ENCODE measurements around the gene COPG1.

The COPG1 gene

DNA sequence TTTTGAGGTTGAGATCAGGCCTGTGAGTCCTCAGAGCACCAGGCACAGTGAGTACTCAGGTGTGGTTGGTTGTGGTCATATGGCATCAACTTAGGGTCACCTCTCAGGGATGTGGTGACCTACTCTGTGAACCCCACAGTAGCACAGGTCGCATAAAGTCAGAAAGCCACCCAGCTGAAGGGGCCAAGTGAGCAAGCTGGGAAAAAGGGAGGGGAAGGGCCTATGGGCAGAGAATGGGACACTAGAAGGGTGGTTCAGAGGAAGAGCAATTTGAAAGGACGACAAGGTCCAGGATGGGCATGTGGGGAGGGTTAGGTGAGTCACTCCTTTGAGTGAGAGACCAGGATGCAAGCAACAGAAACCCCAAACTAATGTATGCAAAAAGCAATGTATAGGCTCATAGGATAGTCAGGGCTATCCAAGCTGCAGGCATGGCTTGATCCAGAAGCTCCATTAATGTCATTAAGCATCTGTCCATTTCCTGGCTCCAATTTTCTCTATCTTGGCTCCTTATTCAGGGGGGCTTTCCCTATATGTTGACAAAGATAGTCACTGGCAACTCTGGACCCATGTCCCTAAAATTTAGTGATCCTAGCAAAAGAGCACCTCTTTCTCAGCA is 62.7 kb downstream of the COPG1 start:
- TF ChIP-seq, protein P1, sequence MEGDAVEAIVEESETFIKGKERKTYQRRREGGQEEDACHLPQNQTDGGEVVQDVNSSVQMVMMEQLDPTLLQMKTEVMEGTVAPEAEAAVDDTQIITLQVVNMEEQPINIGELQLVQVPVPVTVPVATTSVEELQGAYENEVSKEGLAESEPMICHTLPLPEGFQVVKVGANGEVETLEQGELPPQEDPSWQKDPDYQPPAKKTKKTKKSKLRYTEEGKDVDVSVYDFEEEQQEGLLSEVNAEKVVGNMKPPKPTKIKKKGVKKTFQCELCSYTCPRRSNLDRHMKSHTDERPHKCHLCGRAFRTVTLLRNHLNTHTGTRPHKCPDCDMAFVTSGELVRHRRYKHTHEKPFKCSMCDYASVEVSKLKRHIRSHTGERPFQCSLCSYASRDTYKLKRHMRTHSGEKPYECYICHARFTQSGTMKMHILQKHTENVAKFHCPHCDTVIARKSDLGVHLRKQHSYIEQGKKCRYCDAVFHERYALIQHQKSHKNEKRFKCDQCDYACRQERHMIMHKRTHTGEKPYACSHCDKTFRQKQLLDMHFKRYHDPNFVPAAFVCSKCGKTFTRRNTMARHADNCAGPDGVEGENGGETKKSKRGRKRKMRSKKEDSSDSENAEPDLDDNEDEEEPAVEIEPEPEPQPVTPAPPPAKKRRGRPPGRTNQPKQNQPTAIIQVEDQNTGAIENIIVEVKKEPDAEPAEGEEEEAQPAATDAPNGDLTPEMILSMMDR (IDR thresholded peaks at IDR 0.05; ENCODE audit: low read depth, low read length), result no peak
- no peak for DNase-seq (ENCODE audit: extremely low read depth, low read depth)

DNA sequence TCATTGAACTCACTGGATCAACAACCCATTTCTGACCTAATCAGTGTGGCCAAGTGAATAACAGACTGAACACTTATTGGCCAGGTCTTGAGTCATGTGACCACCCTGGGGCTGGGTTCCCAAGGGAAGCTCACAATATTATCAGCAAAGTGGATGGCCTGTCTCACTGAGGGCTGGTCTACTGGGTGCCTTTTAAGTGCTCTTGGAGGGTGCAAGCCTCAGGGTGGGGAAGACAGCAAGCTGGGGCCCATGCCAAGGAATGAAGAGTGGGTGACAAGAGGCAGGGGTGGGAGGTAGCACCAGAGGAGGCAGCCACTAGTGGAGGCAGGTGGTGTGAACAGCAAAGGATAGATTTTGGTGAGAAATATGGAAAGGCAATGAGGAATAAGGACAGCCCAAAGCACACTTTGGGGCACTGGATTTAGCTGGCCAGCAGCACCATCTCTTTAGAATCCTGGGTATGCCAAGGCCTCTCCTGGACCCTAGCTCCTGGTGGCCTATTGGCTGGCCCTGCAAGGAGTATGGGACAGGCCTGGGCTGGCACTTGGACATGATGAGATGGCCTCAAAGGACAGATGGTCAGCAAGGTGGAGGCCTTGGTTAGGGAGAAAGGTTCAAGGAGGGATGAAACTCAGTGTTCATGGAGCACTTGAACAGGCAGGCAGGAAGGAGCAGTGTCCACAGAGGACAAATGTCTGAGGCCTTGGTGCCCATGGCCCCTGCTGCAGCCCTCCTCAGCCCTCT is 63.4 kb downstream of the COPG1 start:
- TF ChIP-seq, protein P1 (IDR thresholded peaks at IDR 0.05; ENCODE audit: low read depth, low read length), result no peak
- no peak for DNase-seq (ENCODE audit: extremely low read depth, low read depth)

DNA sequence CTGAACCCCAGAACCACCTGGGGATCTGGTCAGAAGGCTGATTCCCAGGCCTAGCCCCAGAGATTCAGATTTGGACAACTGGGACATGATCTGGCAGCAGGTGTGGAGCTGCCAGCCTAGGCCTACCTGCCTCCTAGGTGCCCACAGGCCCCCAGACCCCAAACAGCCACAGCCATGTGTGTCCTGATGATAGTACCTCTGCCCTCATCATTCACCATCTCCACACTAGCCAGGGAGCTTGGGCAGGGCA is 63.9 kb downstream of the COPG1 start:
- TF ChIP-seq, protein P1 (IDR thresholded peaks at IDR 0.05; ENCODE audit: low read depth, low read length), result no peak
- no peak for DNase-seq (ENCODE audit: extremely low read depth, low read depth)

DNA sequence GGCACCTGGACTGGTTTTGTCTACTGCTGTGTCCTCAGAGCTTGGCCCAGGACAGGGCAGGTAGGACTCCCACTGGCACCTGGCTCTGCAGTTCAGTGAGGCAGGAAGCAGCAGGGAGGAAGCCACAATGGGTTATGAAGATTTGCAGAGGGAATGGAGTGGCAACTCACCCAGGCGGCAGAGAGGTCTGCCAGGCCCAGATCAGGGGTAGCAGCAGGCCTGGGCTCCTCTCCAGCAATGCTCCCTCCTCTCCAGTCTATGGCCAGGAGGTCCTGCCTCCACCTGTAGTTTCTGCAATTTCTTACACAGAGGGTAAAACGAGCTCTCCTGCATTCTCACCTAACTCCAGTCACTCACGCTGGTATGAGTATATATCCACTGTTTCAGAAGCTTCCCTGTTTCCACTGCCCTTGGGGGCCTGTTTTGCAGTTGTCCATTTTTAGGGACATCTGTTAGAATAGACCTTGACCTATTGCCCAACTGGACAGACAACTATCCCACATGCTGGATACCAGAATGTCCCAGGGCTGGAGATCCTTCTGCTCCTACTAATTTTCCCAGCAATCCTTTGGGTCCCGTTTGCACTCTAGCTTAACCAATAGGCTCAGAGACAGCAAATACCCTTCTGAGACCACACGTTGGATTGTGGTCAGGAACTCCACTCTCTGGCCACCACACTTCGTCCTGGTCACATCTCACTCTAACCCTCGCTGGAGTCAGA is 64.4 kb downstream of the COPG1 start:
- DNase-seq (ENCODE audit: extremely low read depth, low read depth), result no peak
- TF ChIP-seq, protein P1 (IDR thresholded peaks at IDR 0.05; ENCODE audit: low read depth, low read length), result no peak

DNA sequence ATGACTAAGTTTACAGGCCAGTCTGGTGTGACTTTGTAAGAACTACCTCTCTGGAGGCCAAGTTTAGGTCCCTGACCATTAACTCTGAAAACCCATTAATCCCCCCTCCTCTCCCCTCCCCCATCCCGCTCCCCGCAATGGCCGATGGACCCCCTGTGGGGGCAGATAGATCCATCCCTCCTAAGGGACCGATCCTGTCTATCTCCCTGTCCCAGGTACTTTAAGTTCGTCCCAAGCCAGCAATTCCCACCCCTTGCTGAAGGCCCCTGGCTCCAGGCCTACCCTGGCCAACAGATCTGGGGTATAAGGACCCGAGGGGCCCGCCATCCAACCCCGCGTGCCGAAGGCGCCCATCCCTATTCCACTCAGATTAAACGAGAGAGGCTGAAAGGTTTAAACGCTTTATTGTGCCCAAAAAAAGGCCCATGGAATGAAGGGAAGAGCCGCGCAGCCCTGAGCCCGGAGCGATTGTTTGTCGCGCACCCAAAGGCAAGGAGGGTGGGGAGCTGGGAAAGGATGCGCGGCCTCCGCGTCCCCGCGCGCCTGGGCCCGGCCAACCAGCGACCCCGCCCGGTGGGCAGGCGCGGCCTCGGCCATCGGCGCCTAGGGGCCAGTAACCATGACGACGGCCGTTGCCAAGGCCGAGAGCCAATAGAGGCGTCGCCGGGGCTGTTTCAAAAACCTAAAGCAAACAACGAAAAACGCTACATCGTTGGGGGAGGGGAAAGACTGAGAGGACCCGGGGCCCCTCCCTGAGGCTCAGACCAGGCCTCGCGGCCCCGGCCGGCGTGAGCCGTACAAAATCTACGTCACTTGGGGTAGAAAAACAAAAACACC is 65.2 kb downstream of the COPG1 start:
- TF ChIP-seq, protein P1 (IDR thresholded peaks at IDR 0.05; ENCODE audit: low read depth, low read length), result no peak
- DNase-seq (ENCODE audit: extremely low read depth, low read depth), result peak; percentile 71

DNA sequence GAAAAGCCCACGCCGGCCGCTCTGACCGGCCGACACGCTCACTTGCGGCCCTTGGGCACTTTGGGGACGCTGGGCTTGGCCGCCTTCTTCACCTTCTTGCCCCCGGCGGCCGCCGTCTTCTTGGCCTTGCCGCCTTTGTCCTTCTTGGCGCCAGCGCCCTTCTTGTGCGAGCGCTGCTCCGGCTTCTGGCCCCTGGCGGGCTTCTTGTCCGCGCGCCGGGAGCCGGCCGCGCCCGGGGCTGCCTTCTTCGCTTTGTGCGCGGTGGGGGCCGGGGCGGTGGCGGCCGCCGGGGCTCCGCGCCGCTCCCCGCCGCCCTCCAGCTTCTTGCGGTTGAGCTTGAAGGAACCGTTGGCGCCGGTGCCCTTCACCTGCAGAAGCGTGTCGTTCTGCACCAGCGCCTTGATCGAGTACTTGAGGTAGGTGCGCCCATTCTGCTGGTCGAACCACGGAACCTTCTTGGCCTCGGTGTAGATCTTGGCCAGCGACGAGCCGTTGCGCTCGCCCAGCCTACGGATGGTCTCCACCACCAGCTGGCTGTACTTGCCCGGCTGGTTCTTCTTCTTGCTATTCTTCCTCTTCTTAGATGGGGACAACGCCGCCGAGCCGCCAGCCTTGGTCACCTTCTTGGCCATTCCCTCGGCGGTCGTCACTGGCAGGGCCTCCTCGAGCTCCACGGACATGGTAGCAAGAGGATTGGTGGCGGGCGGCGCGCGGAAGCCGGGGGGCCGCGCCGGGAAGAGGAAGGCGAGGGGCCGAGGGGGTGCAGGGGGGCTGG is 66.0 kb downstream of the COPG1 start:
- TF ChIP-seq, protein P1 (IDR thresholded peaks at IDR 0.05; ENCODE audit: low read depth, low read length), result no peak
- DNase-seq (ENCODE audit: extremely low read depth, low read depth), result no peak
